IPS DF 4.7 (cell line): Measurements from ENCODE around the gene INSL3.

ENCODE experiments used
- DNase-seq: peaks from one replicate; pipeline ENCODE4 v3.0.0-alpha.2; 2013; ENCODE audit warnings: low spot score; ENCODE audit errors: extremely low read depth

Gene INSL3, protein sequence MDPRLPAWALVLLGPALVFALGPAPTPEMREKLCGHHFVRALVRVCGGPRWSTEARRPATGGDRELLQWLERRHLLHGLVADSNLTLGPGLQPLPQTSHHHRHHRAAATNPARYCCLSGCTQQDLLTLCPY

DNA sequence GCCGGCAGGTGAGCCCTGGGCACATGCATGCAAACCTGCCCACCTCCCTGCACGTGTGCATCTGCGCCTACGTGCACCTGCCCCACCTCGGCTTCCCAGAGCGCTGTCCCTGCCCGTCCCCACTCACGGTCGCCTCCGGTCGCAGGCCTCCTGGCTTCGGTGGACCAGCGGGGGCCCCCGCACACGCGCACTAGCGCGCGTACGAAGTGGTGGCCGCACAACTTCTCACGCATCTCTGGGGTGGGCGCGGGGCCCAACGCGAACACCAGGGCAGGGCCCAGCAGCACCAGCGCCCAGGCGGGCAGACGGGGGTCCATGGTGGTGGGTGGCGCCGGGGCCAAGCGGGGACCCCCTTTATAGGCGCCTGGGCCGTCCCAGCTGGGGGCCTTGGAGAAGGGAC lies at the start of gene INSL3:
Gene INSL3, minus strand, starts transcription at position 330 of the 400 bp plus-strand sequence. Its CDS starts 13 bp downstream, at position 317.
- no peak for DNase-seq

DNA sequence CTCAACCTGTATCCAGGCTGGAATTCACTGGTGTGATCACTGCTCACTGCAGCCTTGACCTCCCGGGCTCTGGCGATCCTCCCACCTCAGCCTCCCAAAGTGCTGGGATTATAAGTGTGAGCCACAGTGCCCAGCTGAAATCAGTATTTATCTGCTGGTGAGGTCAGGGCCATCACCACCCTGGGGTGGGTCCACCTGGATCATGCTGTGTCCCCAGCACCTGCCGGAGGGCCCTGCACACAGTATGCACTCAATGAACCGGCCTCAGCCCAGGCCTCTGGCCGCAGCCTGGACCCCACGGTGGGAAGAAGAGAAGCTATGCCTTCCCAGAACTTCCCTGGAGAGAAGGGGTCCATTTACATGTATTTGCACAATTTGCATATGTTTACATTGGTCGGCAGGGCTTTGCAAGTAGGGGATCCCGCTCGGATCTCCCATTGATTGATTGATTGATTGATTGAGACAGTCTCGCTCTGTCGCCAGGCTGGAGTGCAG lies 47.8 kb upstream of the INSL3 start:
- DNase-seq: no peak

DNA sequence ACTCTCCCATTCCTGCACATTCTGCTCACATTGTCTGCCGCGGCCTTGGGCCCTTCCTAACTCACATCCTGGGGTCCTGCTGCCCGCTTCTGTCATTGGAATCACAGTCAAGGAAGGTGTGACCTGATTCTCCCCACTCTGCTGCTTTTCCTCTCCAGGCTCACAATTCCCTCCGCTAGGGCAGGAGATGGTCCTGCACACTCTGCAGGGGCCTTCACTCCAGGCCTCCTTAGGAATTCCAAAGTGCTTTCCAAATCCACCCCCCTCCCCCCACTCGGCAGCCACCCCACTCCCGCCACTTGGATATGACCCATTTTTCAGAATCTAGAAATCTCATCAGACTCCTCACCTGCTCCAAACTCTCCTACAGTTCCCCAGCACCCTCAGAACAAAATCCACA lies 47.4 kb upstream of the INSL3 start:
- no peak for DNase-seq

DNA sequence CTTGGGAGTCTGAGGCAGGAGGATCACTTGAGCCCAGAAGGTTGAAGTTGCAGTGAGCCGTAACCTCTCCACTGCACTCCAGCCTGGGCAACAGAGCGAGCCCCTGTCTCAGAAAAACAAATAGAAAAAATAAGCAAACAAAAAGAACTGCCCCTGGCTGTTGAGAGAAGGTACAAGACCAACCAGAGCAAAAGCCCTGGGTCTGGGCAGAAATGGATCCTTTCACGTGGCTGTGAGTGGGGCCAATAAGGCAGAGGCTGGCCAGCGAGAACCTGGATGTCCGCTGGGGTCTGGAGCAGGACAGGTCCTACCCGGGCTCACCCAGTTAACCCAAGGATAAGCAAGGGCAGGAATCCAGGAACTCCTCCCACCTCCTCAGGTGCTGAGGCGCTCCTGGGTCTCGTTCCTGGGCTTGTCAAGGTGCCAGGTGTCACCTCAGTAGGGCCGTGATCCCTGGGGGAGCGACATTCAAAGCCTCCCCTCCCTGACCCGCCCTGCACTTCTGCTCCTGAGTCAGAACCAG lies 45.7 kb upstream of the INSL3 start:
- DNase-seq: no peak

DNA sequence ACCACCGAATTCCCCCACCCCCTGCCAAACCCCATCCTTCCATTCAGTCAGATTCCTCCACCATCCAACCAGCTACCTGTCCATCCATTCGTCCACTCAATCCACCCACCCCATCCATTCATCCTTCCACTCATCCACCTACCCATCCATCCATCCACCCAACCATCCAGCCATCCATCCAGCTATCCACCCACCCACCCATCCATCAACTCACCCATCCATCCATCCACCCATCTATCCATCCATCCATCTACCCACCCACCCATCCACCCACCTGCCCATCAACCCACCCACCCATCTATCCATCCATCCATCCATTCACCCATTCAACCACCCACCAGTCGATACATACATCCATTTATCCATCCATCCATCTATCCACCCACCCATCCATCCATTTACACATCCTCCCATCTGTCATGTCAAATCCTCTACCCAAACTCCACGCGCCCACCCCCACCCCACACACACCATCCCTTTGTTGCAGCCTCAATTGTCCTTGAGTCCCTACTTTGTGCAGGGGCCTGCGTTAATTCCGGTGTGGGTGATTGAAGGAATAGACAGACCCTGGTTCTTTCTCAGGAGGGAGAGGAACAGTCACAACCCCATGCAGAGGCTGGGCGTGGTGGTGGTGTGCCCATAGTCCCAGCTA lies 45.1 kb upstream of the INSL3 start:
- DNase-seq: no peak

DNA sequence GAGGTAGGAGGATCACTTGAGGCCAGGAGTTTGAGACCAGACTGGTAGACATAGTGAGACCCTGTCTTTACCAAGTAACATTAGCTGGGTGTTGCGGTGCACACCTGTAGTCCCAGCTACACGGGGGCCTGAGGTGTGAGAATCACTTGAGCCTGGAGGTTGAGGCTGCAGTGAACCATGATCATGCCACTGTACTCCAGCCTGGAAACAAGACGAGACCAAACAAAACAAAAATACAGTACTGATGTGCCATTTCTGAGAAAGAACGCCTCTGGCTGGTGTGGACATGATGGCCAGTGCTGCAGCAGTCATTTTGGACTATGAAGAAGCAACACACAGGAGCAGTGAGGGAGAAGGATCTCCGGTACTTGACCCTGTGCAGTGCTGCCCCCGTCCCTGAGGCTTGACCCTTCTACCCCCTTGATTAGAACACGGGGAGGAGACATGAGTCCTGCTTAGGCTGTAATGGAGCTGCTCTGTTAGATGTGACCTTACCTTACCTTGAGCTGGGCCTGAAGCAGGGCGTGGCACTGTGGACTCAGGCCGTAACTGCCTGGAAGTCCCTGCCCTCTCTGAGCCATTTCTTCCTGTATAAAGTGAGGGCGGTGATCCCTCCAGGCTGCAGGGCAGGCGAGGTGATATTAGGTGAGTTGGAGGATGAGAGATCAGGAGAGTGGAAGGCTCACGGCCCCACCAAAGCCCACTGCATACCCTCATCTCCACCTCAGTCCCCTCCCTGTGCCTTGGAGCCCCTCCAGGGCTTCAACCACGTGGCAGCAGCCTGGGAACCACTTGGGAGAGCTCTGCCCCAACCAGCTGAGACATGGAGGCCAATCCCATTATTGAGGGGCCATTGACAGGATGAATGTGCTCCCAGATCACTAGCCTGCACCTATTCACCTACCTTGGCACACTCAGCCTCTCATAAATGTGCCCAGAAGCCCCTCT lies 44.3 kb upstream of the INSL3 start:
- DNase-seq: no peak

DNA sequence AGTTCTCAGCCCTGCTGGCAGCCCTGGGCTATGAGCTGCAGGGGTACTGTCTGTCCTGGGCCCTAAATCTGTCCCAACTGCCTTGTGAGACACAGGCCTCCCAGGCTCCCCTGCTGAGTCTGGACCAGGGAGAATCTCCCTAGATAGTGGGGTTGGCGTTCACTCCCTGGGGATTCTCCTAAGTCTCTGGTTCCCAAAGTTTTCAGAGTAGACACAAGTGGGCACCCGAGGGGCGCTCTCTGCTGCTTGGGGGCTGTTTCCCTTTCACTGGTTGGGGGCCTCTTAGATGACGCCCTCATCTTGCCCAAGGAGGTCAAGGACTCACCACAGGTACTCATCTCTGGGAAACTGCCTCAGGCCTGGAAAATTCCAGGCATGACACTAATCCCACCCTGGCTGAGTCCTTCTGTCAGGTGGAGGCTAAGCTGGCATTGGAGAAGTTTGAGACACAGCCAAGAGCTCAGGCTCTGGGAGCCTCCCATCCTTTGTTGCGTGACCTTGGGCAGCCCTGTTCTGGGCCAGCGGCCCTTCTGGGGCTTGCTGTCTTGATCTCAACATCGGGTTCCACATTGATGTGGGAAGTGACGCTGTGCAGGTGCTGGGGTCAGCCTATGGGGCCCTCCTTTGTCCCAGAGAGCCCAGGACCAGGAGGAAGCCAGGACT lies 42.3 kb upstream of the INSL3 start:
- DNase-seq: no peak

DNA sequence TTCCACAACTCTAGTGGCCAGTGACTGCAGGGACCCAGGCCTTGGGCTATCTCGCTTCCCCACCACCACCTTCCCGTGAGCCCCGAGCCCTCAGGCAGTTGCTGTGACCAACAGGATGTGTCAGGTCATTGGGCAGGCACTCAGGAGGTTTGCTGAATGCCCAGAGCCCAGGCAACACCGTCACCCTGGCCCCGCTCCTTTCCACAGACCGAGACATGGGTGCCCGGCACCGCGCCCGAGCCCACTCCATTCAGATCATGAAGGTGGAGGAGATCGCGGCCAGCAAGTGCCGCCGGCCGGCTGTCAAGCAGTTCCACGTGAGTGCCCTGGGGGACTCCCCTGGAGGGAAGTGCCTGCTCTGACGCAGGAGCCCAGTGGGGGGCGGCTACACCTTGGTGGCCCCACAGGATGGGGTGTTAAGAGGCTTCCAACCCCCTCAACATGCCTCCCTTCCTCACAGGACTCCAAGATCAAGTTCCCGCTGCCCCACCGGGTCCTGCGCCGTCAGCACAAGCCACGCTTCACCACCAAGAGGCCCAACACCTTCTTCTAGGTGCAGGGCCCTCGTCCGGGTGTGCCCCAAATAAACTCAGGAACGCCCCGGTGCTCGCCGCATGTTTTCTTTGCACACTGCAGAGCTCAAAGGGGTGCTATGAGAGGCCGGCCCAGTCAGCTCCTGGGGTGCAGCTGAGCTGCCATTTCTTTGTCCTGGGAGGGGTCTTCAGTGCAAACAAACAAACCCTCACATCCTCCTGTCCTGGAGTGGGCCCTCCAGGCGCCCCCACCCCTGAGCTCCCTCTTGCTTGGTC lies 41.6 kb upstream of the INSL3 start:
- DNase-seq: no peak

DNA sequence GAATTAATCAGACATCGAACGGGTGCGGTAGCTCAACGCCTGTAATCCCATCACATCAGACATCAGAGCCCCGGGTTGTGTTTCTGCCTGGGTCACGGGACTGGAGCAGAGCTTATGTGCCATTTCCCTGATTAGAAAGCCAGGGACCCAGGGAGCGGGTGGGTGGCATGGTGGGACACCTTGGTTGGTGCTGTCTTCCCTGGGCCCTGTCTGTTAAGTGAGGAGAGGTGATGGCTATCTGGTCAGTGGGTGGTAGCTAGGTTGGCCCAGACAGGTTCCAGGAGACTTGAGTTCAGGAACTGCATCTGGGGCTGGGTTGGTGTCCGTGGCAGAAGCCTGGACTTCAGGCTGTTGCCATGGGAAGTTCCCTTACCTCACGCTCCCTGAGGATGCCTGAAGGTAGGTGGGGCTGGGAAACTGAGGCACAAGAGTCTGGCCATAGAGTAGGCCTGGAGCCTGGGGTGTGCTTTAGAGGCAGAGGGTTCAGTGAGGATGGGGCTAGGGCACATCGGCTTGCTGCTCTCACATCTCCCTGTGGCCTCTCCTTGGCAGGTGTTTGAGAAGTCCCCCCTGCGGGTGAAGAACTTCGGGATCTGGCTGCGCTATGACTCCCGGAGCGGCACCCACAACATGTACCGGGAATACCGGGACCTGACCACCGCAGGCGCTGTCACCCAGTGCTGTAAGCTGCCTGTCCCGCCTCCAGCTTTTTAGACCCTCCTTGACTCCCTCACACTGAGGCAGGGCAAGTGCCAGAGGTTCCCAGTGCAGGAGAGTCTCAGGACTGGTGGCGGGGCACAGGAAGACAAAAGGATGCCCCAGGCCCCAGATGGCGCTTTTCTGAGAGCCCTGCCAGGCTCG lies 40.5 kb upstream of the INSL3 start:
- no peak for DNase-seq

DNA sequence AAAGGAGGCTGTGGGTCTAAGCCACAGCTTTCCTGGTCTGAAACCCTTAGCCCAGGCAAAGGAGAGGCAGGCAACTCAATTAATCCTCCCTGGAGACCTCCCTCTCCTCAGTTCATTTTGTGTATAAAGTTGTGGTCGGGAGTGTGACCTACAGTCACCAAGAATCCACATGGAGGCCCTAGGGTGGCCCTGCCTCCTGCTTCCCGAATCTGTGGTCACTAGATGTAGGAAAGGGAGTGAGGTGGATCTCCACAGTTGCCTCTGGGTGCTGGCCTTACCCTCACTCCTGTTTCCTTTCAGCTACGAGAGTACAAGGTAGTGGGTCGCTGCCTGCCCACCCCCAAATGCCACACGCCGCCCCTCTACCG lies 39.7 kb upstream of the INSL3 start:
- no peak for DNase-seq

DNA sequence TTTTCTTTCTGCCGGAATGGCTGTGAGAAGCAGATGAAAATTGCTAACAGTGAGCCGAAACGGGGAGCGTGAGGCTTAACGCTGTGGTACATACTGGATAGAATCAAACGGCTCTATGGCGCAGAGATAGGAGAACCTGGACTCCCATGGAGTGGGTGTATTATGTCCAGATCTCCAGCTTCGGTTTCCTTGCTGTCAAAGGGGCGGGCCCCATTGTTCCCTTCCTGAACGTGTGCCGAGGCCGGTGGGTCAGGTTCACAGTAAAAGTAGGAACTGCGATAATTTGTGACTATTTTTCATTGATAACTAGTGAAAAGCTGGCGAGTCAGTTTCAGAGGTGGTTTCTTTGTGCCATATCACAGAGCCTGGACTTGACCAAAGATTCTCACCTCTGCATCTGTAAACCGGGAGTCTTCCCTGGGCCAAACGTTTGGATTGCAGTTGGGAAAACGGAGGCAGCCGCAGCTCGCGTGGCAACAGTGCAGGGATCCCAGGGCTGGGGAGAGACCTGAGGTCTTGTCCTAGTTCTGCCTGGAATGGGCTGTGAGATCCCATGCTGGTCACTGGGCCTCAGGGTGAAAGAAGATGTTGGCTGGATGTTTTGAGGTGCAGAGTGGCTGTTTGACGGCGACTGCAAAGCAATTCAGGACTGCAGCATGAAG lies 39.1 kb upstream of the INSL3 start:
- DNase-seq: no peak

DNA sequence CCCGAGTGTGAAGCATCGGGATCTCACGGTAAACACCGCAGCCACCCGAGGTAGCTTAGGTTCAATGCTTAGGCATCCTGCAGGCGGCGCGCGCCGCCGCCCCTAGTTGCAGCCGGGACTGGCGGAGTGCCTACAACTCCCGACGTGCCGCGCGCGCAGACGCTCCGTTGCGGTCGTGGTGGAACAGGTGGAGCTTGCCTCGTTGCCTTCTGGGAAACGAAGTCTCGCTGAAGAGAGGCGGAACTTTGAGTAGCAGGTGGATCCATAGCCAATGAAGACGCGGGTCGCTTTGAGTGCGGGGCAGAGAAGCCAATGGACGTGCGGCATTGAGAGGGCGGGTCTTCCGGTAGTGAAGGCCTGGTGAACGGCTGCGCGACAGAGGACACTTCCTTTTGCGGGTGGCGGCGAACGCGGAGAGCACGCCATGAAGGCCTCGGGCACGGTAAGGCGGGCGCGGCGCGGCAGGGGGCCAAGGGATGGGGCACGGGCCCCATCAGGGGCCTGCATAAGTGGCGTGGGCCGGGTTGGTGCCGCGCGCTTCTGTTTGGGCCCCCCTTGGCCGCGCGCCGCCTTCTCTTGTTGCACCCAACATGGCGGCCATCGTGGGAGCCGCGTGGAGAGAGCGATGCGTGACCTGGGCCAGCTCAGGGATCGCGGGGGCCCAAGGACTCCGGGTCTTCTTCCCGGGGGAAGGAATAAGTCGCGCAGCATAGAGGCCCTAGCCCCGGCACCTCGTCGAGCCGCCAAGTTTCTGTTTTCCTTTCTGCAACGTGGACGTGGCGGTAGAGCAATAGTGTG lies 38.4 kb upstream of the INSL3 start, which contains the start of gene RPL18A:
Gene RPL18A, plus strand, starts transcription at position 378 of the 798 bp plus-strand sequence. Its CDS starts 47 bp downstream, at position 425.
- peak; percentile 98 for DNase-seq

DNA sequence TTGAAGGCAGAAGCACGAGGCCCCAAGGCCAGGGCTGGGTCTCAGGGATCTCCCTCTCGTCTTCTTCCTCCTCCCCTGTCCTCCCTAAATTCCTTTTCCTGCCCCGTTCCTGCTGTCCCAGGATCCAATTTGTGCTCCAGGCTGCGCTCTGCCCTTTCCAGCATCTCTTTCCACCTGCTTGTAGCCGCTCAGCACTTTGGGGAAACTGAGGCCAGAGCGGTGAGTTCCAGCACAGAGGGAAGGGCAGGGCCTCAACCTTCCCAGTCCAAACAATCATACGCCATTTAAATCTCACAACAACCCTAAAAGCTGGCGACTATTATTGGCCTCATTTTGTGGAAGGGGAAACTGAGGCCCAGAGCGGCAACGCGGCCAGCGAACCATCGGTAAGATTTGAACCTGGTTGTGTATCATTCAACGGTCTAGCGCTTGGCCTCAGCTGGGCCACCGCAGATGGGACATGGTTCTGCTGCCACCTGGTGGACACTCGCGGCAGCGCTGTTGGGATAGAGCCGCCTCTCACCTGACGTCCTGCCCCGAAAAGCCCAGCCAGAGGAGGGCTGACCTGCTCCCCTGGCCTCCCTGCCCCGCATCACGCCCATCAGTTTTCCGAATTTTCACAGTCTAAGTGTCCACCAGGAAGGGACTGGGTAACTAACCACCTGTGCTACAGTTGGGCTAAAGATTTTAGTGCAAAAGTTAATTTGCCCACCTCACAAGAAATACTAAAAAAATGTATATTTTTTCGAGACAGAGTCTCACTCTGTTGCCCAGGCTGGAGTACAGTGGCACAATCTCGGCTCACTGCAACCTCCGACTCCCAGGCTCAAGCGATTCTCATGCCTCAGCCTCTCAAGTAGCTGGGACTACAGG lies 34.2 kb upstream of the INSL3 start:
- no peak for DNase-seq

DNA sequence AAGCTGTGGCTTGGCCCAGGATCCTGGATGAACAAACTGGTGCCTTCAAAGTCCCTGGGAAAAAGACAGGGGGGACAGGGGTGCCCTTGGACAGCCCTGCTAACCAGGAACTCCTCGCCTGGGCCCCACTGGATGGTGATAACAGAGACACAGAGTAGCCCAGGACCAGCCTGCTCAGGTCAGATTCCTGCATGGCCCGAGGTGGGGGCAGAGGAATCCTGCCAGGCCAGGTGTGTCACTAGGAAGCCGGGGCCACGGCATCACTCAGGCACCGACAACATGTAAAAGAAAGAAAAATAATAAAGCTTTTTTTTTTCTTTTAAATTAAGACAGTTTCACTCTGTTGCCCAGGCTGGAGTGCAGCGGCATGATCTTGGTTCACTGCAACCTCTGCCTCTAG lies 32.7 kb upstream of the INSL3 start:
- no peak for DNase-seq

DNA sequence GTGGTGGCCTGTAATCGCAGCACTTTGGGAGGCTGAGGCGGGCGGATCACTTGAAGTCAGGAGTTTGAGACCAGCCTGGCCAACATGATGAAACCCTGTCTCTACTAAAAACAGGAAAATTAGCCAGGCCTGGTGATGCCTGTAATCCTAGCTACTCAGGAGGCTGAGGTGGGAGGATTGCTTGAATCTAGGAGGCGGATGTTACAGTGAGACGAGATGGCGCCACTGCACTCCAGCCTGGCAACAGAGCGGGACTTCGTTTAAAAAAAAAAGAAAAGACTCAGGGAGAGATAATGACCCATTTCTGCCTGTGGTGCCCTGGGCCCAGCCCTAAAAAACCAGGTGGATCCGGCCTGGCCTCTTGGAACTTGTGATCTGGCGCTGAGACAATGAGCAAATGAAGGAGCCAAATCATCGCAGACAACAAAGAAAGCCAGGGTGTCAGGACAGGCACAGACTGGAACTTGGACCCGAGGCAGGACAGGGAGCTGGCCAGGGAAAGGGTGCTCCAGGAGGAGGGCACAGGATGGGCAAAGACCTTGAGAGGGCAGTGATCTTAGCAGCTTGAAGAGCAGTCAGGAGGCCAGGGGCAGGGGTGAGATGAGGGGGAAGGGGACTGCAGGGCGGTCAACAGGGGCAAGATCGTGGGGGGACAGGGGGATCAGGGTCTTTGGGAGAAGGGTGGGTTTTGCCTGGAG lies 27.4 kb upstream of the INSL3 start:
- no peak for DNase-seq

DNA sequence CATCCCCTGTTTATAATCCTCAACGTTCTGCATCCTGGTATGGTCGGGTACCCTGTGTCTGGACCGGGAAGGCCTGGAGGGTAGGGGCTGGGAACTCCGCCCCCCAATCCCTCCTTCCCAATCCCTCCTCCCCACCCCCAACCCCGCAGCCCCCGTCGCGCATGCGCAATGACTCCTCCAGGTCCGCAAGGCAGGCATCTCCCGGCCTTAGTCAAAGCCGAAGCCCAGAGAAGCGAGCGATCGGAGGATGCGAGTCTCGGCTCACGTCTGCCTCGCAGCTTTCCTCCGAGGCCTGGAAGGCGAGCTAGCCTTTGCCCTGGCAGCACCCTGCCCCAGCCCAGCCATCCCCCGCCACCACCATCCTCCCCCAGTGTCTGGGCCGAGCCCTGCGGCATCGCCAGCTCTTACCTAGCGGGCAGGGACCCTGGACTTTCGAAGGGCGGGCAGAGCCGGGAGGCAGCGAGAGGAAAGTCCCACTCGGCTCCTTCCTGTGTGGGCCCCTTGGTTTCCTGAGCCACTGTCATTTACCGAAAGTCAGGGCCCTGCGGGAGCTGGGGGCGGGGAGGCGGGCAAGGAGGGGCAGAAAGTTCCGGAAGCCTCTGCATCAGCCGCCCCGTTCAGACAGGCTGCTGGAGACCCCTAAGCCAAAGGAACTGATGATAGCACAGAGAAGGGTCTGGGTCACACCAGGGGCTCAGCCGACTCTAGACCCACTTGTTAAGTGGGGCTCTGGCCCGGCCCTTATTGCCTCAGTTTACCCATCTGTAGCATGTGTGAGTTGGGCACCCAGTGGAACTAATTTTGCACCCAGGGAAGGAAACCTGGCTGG lies 26.4 kb upstream of the INSL3 start, which contains the start of gene JAK3:
Gene JAK3, minus strand, starts transcription at position 445 of the 829 bp plus-strand sequence. CDS start 3,565 bp downstream, outside the sequence.
- no peak for DNase-seq
